Measurements from ENCODE around the gene CTPS1. TPM values are rescaled to one million over a fixed set of nuclear protein-coding genes. Genes with fewer than 3 reads are reported as not detected.

The CTPS1 gene
- total and polyA plus RNA-seq, 4 donors: 26.7 to 60.6 (median 45.0) TPM

- DNase-seq (no peak), ATAC-seq (ENCODE audit: low FRiP score) (no peak)
- Histone ChIP-seq H3K9me3 (ENCODE audit: control insufficient read depth, low read length) (no peaks in the 10 kb centered on the region), H3K4me3 (ENCODE audit: low read length in 2 of 2) (no peak overlapping the region), H3K27ac (ENCODE audit: low read depth in 1 of 2, low read length in 2 of 2) (no peak overlapping the region), H3K4me1 (ENCODE audit: control insufficient read depth in 1 of 2, insufficient read depth in 2 of 2, low read length in 2 of 2) (no peaks in the 10 kb centered on the region), H3K36me3 (ENCODE audit: control insufficient read depth in 1 of 2, insufficient read depth in 2 of 2, low read length in 1 of 2) (no peaks in the 10 kb centered on the region), H3K27me3 (ENCODE audit: control insufficient read depth in 1 of 2, insufficient read depth in 2 of 2, low read length in 1 of 2) (no peaks in the 10 kb centered on the region)
- WGBS, 2 donors: 69 to 75% methylated on average over 5 of the region's 5 CpGs
- intact Hi-C loops (cut with DNase I): no loop called here
Measured at GRCh38 chr1:40955266-40955665, 24.2 kb upstream of the CTPS1 start.

GRCh38 chr1:40956407-40956806 is 23.1 kb upstream of the CTPS1 start:
- no peak overlapping the region for H3K4me3 ChIP-seq (ENCODE audit: low read length in 2 of 2)
- H3K27me3 ChIP-seq (ENCODE audit: control insufficient read depth in 1 of 2, insufficient read depth in 2 of 2, low read length in 1 of 2): no peaks in the 10 kb centered on the region
- no peaks in the 10 kb centered on the region for H3K36me3 ChIP-seq (ENCODE audit: control insufficient read depth in 1 of 2, insufficient read depth in 2 of 2, low read length in 1 of 2)
- 50 to 72% methylated on average over 1 of the region's 1 CpG for WGBS, 2 donors
- ATAC-seq (ENCODE audit: low FRiP score) (no peak), DNase-seq (no peak)
- H3K9me3 ChIP-seq (ENCODE audit: control insufficient read depth, low read length): no peaks in the 10 kb centered on the region
- H3K4me1 ChIP-seq (ENCODE audit: control insufficient read depth in 1 of 2, insufficient read depth in 2 of 2, low read length in 2 of 2): no peaks in the 10 kb centered on the region
- intact Hi-C loops (cut with DNase I): no loop called here
- H3K27ac ChIP-seq (ENCODE audit: low read depth in 1 of 2, low read length in 2 of 2): no peak overlapping the region

GRCh38 chr1:40958210-40958609 is 21.3 kb upstream of the CTPS1 start:
- ATAC-seq (ENCODE audit: low FRiP score): no peak
- Histone ChIP-seq H3K9me3 (ENCODE audit: control insufficient read depth, low read length) (no peaks in the 10 kb centered on the region), H3K4me1 (ENCODE audit: control insufficient read depth in 1 of 2, insufficient read depth in 2 of 2, low read length in 2 of 2) (no peaks in the 10 kb centered on the region), H3K4me3 (ENCODE audit: low read length in 2 of 2) (no peak overlapping the region), H3K36me3 (ENCODE audit: control insufficient read depth in 1 of 2, insufficient read depth in 2 of 2, low read length in 1 of 2) (no peaks in the 10 kb centered on the region), H3K27ac (ENCODE audit: low read depth in 1 of 2, low read length in 2 of 2) (no peak overlapping the region), H3K27me3 (ENCODE audit: control insufficient read depth in 1 of 2, insufficient read depth in 2 of 2, low read length in 1 of 2) (no peaks in the 10 kb centered on the region)
- intact Hi-C loops (cut with DNase I): no loop called here
- no peak for DNase-seq

- peaks cover 0 to 2% of the 10 kb centered on the region in 2 donors for H3K4me1 ChIP-seq (ENCODE audit: control insufficient read depth in 1 of 2, insufficient read depth in 2 of 2, low read length in 2 of 2)
- no peak for ATAC-seq (ENCODE audit: low FRiP score)
- H3K4me3 ChIP-seq (ENCODE audit: low read length in 2 of 2): no peak overlapping the region
- intact Hi-C loops (cut with DNase I): no loop called here
- DNase-seq: no peak
- no peaks in the 10 kb centered on the region for H3K36me3 ChIP-seq (ENCODE audit: control insufficient read depth in 1 of 2, insufficient read depth in 2 of 2, low read length in 1 of 2)
- no peaks in the 10 kb centered on the region for H3K9me3 ChIP-seq (ENCODE audit: control insufficient read depth, low read length)
- H3K27ac ChIP-seq (ENCODE audit: low read depth in 1 of 2, low read length in 2 of 2): peak overlapping the region in 1 of 2 donors; percentile 31
- H3K27me3 ChIP-seq (ENCODE audit: control insufficient read depth in 1 of 2, insufficient read depth in 2 of 2, low read length in 1 of 2): no peaks in the 10 kb centered on the region
- WGBS, 2 donors: 70 to 81% methylated on average over 10 of the region's 10 CpGs
Measured at GRCh38 chr1:40965531-40965930, 14.0 kb upstream of the CTPS1 start.

- peaks cover 0 to 2% of the 10 kb centered on the region in 2 donors for H3K4me1 ChIP-seq (ENCODE audit: control insufficient read depth in 1 of 2, insufficient read depth in 2 of 2, low read length in 2 of 2)
- H3K27ac ChIP-seq (ENCODE audit: low read depth in 1 of 2, low read length in 2 of 2): peak overlapping the region; percentile 39 to 47
- no peaks in the 10 kb centered on the region for H3K9me3 ChIP-seq (ENCODE audit: control insufficient read depth, low read length)
- 69 to 70% methylated on average over 4 of the region's 4 CpGs for WGBS, 2 donors
- intact Hi-C loops (cut with DNase I): no loop called here
- H3K27me3 ChIP-seq (ENCODE audit: control insufficient read depth in 1 of 2, insufficient read depth in 2 of 2, low read length in 1 of 2): no peaks in the 10 kb centered on the region
- no peak for DNase-seq
- H3K36me3 ChIP-seq (ENCODE audit: control insufficient read depth in 1 of 2, insufficient read depth in 2 of 2, low read length in 1 of 2): no peaks in the 10 kb centered on the region
- no peak for ATAC-seq (ENCODE audit: low FRiP score)
- H3K4me3 ChIP-seq (ENCODE audit: low read length in 2 of 2): no peak overlapping the region
Measured at GRCh38 chr1:40966417-40966816, 13.1 kb upstream of the CTPS1 start.

- no peak for ATAC-seq (ENCODE audit: low FRiP score)
Measured at GRCh38 chr1:40969445-40969844, 10.1 kb upstream of the CTPS1 start.

GRCh38 chr1:40971966-40972365 is 7.5 kb upstream of the CTPS1 start:
- H3K27ac ChIP-seq (ENCODE audit: low read depth in 1 of 2, low read length in 2 of 2): no peak overlapping the region
- no peaks in the 10 kb centered on the region for H3K9me3 ChIP-seq (ENCODE audit: control insufficient read depth, low read length)
- intact Hi-C loops (cut with DNase I): no loop called here
- DNase-seq (no peak), ATAC-seq (ENCODE audit: low FRiP score) (no peak)
- peaks cover 0 to 2% of the 10 kb centered on the region in 2 donors for H3K4me1 ChIP-seq (ENCODE audit: control insufficient read depth in 1 of 2, insufficient read depth in 2 of 2, low read length in 2 of 2)
- no peaks in the 10 kb centered on the region for H3K27me3 ChIP-seq (ENCODE audit: control insufficient read depth in 1 of 2, insufficient read depth in 2 of 2, low read length in 1 of 2)
- H3K4me3 ChIP-seq (ENCODE audit: low read length in 2 of 2): no peak overlapping the region
- H3K36me3 ChIP-seq (ENCODE audit: control insufficient read depth in 1 of 2, insufficient read depth in 2 of 2, low read length in 1 of 2): no peaks in the 10 kb centered on the region
- 79 to 88% methylated on average over 1 of the region's 1 CpG for WGBS, 2 donors

More at GRCh38 chr1:40969445-40969844, 10.1 kb upstream of the CTPS1 start:
- Histone ChIP-seq H3K27ac (ENCODE audit: low read depth in 1 of 2, low read length in 2 of 2) (no peak overlapping the region), H3K9me3 (ENCODE audit: control insufficient read depth, low read length) (no peaks in the 10 kb centered on the region), H3K4me1 (ENCODE audit: control insufficient read depth in 1 of 2, insufficient read depth in 2 of 2, low read length in 2 of 2) (peaks cover 0 to 2% of the 10 kb centered on the region in 2 donors), H3K27me3 (ENCODE audit: control insufficient read depth in 1 of 2, insufficient read depth in 2 of 2, low read length in 1 of 2) (no peaks in the 10 kb centered on the region), H3K36me3 (ENCODE audit: control insufficient read depth in 1 of 2, insufficient read depth in 2 of 2, low read length in 1 of 2) (no peaks in the 10 kb centered on the region), H3K4me3 (ENCODE audit: low read length in 2 of 2) (no peak overlapping the region)
- intact Hi-C loops (cut with DNase I): no loop called here
- DNase-seq: no peak
- 91 to 92% methylated on average over 6 of the region's 6 CpGs for WGBS, 2 donors

GRCh38 chr1:40973912-40974311 is 5.6 kb upstream of the CTPS1 start:
- Histone ChIP-seq H3K27ac (ENCODE audit: low read depth in 1 of 2, low read length in 2 of 2) (no peak overlapping the region), H3K36me3 (ENCODE audit: control insufficient read depth in 1 of 2, insufficient read depth in 2 of 2, low read length in 1 of 2) (no peaks in the 10 kb centered on the region), H3K27me3 (ENCODE audit: control insufficient read depth in 1 of 2, insufficient read depth in 2 of 2, low read length in 1 of 2) (no peaks in the 10 kb centered on the region), H3K4me1 (ENCODE audit: control insufficient read depth in 1 of 2, insufficient read depth in 2 of 2, low read length in 2 of 2) (no peaks in the 10 kb centered on the region), H3K9me3 (ENCODE audit: control insufficient read depth, low read length) (no peaks in the 10 kb centered on the region), H3K4me3 (ENCODE audit: low read length in 2 of 2) (no peak overlapping the region)
- intact Hi-C loops (cut with DNase I): no loop called here
- 73 to 80% methylated on average over 2 of the region's 2 CpGs for WGBS, 2 donors
- ATAC-seq (ENCODE audit: low FRiP score) (no peak), DNase-seq (no peak)

GRCh38 chr1:40974945-40975344 is 4.6 kb upstream of the CTPS1 start:
- DNase-seq: no peak
- WGBS, 2 donors: 85 to 88% methylated on average over 9 of the region's 9 CpGs
- Histone ChIP-seq H3K4me3 (ENCODE audit: low read length in 2 of 2) (no peak overlapping the region), H3K27ac (ENCODE audit: low read depth in 1 of 2, low read length in 2 of 2) (no peak overlapping the region), H3K27me3 (ENCODE audit: control insufficient read depth in 1 of 2, insufficient read depth in 2 of 2, low read length in 1 of 2) (no peaks in the 10 kb centered on the region), H3K36me3 (ENCODE audit: control insufficient read depth in 1 of 2, insufficient read depth in 2 of 2, low read length in 1 of 2) (no peaks in the 10 kb centered on the region), H3K4me1 (ENCODE audit: control insufficient read depth in 1 of 2, insufficient read depth in 2 of 2, low read length in 2 of 2) (no peaks in the 10 kb centered on the region), H3K9me3 (ENCODE audit: control insufficient read depth, low read length) (no peaks in the 10 kb centered on the region)
- ATAC-seq (ENCODE audit: low FRiP score): no peak
- intact Hi-C loops (cut with DNase I): no loop called here

All from aorta (tissue), 5 donors.